VCaP (cell line): ENCODE results near the gene KRT40.
A peak's percentile ranks its signal among the peaks of the same experiment; 100 is the strongest.
"Not testable (repeated sequence)": the region's sequence is repeated elsewhere in the genome, so short reads cannot be mapped to it uniquely, and the experiment has no call there.

Experiments
- H3K27ac ChIP-seq: fragments of 450-650 bp; 2 replicates; pipeline ENCODE4 v1.5.1; 2017
- CTCF ChIP-seq: fragments of 450-650 bp; conservative IDR thresholded peaks from 2 replicates; pipeline ENCODE4 v1.5.1; 2017; ENCODE audit warnings: mild to moderate bottlenecking, moderate library complexity

The KRT40 gene

GRCh38 chr17:41009301-41009760, 25.2 kb upstream of the KRT40 start:
- TF ChIP-seq CTCF, result no peak
- H3K27ac ChIP-seq, result peak overlapping the region; percentile 61

- peak within 1 kb of the TSS; percentile 61 for H3K27ac ChIP-seq
- TF ChIP-seq CTCF, result no peak
Measured at GRCh38 chr17:41008811-41009210, 24.7 kb upstream of the KRT40 start, which contains the start of gene KRTAP3-1. Gene KRTAP3-1, minus strand, starts transcription at chr17:41009128. Its CDS starts 54 bp downstream, at chr17:41009074.

- TF ChIP-seq CTCF, result no peak
- no peak overlapping the region for H3K27ac ChIP-seq
Measured at GRCh38 chr17:41004397-41004796, 20.3 kb upstream of the KRT40 start.

- no peak overlapping the region for H3K27ac ChIP-seq
- TF ChIP-seq CTCF, result no peak
Measured at GRCh38 chr17:41003926-41004325, 19.8 kb upstream of the KRT40 start.

GRCh38 chr17:41002814-41003213, 18.7 kb upstream of the KRT40 start:
- no peak overlapping the region for H3K27ac ChIP-seq
- TF ChIP-seq CTCF, result no peak

GRCh38 chr17:41001795-41002194, 17.7 kb upstream of the KRT40 start:
- no peak overlapping the region for H3K27ac ChIP-seq
- TF ChIP-seq CTCF, result no peak

GRCh38 chr17:40999563-40999962, 15.4 kb upstream of the KRT40 start, which contains the start of gene KRTAP3-2:
Gene KRTAP3-2, minus strand, starts transcription at chr17:40999906. Its CDS starts 53 bp downstream, at chr17:40999853.
- H3K27ac ChIP-seq, result not testable (repeated sequence)

GRCh38 chr17:40997361-40997760, 13.2 kb upstream of the KRT40 start:
- TF ChIP-seq CTCF, result no peak
- no peak overlapping the region for H3K27ac ChIP-seq
